Upper lobe of right lung (tissue), 1 donor: Measurements from ENCODE around the gene HTRA3. TPM values are rescaled to one million over a fixed set of nuclear protein-coding genes. Genes with fewer than 3 reads are reported as not detected.

Experiments used
- ATAC-seq: fragments of 200-7000 bp; cut with Tn5 transposase; one replicate; pipeline ENCODE4 v1.9.1; 2020; ENCODE audit warnings: mild to moderate bottlenecking, moderate library complexity
- DNase-seq: peaks from one replicate; pipeline ENCODE4 v3.0.0-alpha.2; 2020
- H3K27ac ChIP-seq: fragments of 200-600 bp; one replicate; pipeline ENCODE4 v1.8.0; 2022
- H3K27me3 ChIP-seq: fragments of 200-600 bp; one replicate; pipeline ENCODE4 v1.8.0; 2022; ENCODE audit warnings: mild to moderate bottlenecking
- H3K36me3 ChIP-seq: fragments of 200-600 bp; one replicate; pipeline ENCODE4 v1.8.0; 2022
- H3K4me1 ChIP-seq: fragments of 200-600 bp; one replicate; pipeline ENCODE4 v1.8.0; 2022
- H3K4me3 ChIP-seq: fragments of 200-600 bp; one replicate; pipeline ENCODE4 v1.8.0; 2022; ENCODE audit warnings: mild to moderate bottlenecking
- H3K9me3 ChIP-seq: fragments of 200-600 bp; one replicate; pipeline ENCODE4 v1.8.0; 2022
- intact Hi-C: fragments of 100-400 bp; cut with DNase I; formaldehyde crosslinking; loops from one replicate; pipeline ENCODE4 v1.11.0; 2022
- total RNA-seq: library from RNA; stranded (reverse); fragmentation: NEBNext Ultra II Directional; extraction: Animal tissue kit (Norgen Biotek cat#: 25700); gene quantifications from one replicate; pipeline ENCODE4 v1.2.1, GENCODE V29; 2021
- TF ChIP-seq, protein P1 (sequence below): fragments of 200-600 bp; IDR thresholded peaks from one replicate; pipeline ENCODE4 v1.8.0; 2022; ENCODE audit warnings: antibody characterized with exemption
- donor health status: DM: no; HTN: yes; CAD: no; lungs with severe emphysema.

HTRA3 gene
- total RNA-seq, 1 donor from 2014 or later = 25.0 TPM

DNA sequence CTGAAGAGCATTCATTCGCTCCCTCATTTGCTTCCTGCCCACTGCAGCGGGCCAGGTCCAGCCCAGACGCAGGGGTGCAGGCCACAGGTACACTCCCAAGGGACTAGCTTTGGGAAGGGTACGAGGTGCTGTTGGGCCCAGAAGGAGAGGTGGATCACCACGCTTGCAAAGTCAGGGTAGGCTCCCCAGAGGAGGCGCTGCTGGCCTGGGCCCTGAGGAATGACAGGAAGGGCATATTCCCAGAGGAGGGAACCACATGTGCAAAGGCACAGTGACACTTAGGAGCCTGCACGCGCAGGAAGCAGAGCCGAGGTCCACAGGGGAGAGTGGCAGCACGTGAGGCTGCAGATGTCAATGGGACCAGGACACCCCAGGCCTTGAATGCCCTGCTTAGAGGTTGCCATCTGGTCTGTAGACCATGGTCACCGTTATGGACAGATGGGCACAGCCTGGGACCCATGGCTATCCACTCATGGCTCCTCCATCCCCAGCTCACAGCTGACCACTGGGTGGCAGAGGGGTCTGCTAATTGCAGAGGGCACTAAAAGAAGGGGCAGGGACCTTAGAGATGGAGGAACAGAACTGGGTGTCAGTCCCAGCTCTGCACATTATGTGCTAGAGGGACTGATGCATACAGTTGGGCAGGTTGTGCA is 7.9 kb downstream of the HTRA3 start:
- no peaks in the 10 kb centered on the region for H3K36me3 ChIP-seq
- ATAC-seq (no peak), DNase-seq (peak; percentile 53)
- no peak overlapping the region for H3K27ac ChIP-seq
- intact Hi-C loops = no loop called here
- TF ChIP-seq, protein P1, sequence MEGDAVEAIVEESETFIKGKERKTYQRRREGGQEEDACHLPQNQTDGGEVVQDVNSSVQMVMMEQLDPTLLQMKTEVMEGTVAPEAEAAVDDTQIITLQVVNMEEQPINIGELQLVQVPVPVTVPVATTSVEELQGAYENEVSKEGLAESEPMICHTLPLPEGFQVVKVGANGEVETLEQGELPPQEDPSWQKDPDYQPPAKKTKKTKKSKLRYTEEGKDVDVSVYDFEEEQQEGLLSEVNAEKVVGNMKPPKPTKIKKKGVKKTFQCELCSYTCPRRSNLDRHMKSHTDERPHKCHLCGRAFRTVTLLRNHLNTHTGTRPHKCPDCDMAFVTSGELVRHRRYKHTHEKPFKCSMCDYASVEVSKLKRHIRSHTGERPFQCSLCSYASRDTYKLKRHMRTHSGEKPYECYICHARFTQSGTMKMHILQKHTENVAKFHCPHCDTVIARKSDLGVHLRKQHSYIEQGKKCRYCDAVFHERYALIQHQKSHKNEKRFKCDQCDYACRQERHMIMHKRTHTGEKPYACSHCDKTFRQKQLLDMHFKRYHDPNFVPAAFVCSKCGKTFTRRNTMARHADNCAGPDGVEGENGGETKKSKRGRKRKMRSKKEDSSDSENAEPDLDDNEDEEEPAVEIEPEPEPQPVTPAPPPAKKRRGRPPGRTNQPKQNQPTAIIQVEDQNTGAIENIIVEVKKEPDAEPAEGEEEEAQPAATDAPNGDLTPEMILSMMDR = no peak
- H3K27me3 ChIP-seq = no peaks in the 10 kb centered on the region
- H3K4me1 ChIP-seq = peaks cover 28% of the 10 kb centered on the region
- H3K4me3 ChIP-seq = no peak overlapping the region
- H3K9me3 ChIP-seq = no peaks in the 10 kb centered on the region

DNA sequence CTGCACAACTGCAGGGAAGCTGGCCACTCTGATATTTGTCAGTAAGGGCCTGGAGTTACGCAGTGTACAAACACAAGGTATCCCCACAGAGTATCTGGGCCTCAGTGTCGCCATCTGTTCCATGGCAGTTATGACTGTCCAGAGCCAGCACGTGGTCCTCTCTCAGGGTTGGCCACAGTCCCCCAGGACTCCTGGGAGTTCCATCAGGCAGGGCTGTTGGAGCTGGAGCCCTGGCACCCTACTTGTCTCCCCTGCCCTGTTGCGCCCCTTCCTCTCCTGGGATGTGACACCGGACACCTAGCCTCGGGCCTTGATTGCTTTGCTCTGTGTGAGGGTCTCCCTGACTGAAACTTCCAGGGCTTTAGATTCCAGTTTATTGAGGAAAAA is 8.4 kb downstream of the HTRA3 start:
- no peaks in the 10 kb centered on the region for H3K27me3 ChIP-seq
- H3K4me3 ChIP-seq = no peak overlapping the region
- DNase-seq = peak; percentile 57

DNA sequence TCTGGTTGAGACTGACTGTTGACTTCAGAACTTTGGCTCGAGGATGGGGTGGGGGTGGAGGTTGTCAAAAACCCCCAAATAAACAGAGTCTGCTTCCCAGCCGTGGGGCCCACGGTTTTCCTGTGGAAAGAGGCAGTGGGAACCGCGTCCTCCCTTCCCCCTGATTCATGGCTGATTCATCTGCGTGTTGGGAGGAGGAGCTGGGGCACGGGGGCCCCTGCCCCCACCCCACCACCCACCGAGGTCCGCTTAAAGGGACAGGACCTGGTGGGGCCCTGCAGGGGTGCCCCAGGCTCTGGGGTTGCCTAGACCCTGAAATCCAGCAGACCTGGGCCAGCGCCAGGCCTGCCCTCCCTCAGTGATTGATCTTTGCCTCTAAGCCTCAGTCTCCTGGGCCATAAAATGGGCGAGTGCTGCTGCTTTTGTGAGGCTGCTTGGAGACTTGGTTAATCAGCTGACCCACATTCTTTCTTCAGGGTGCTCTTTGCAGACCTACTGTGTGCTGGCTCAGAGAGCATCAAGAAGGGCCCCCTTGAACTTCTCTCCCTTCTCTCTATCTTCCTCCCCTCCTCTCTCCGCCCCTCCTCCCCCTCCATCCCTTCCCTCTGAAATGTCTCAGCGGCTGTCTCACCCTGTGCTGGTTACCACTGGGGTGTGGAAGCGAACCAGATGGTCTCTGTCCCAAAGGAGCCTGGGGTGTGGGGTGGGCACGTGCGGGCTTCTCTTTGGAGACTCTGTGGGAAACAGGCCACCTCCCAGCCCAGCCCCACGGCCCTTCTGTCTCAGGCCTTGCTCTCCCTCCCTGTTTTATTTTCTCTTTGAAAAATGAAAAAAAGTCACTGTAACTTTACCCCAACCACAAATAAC is 9.1 kb downstream of the HTRA3 start:
- ATAC-seq (no peak), DNase-seq (peak; percentile 53)
- no peaks in the 10 kb centered on the region for H3K27me3 ChIP-seq
- H3K27ac ChIP-seq = no peak overlapping the region
- no peaks in the 10 kb centered on the region for H3K9me3 ChIP-seq
- no peak overlapping the region for H3K4me3 ChIP-seq
- TF ChIP-seq, protein P1 = no peak
- intact Hi-C loops = no loop called here
- no peaks in the 10 kb centered on the region for H3K36me3 ChIP-seq
- peaks cover 21% of the 10 kb centered on the region for H3K4me1 ChIP-seq

More for the DNA sequence above, 8.4 kb downstream of the HTRA3 start:
- H3K36me3 ChIP-seq = no peaks in the 10 kb centered on the region
- no peak for ATAC-seq
- H3K27ac ChIP-seq = no peak overlapping the region
- peaks cover 23% of the 10 kb centered on the region for H3K4me1 ChIP-seq
- intact Hi-C loops = no loop called here
- TF ChIP-seq, protein P1 = no peak
- no peaks in the 10 kb centered on the region for H3K9me3 ChIP-seq

DNA sequence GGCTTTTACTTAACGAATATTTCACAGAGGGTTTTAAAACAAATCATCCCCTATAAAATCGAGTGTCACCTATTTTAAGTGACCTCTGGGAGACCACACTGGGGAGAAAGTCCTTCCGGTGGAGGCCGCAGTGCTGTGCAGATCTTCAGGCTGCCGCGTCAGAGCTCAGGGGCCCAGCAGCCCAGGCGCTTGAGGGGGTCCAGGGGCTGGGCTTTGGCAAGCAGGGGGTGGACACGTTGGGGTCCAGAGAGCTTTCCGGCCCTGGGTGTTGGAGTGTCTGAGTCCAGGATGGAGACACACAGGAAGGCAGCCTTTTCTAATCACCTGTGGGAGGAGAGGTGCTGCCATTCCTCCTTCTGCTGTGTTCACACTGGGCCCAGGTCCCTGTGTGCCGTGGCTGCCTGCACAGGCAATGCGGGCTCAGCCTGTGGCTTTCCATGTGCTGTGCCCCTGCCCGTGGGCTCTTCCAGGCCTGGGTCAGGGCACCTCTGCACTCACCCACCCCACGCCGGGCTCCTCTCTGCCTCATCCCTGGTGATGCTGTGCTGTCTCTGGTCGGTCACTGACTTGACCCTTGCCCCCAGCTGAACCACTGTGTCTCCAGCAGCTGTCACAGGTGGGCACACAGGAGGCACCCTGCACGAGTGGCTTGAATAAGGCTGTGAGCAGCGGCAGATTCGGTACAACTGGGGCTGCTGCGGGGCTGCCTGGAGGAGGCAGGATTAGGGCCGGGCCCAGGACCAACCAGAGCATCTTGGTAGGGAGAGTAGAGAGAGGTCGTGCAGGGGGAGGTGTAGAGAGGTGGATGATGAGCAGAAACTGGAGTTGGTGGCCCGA is 10.0 kb downstream of the HTRA3 start:
- Histone ChIP-seq H3K36me3 (no peaks in the 10 kb centered on the region), H3K27ac (no peak overlapping the region), H3K4me1 (peaks cover 21% of the 10 kb centered on the region), H3K4me3 (no peak overlapping the region), H3K9me3 (no peaks in the 10 kb centered on the region), H3K27me3 (no peaks in the 10 kb centered on the region)
- ATAC-seq (no peak), DNase-seq (no peak)
- intact Hi-C loops = no loop called here
- TF ChIP-seq, protein P1 = no peak

DNA sequence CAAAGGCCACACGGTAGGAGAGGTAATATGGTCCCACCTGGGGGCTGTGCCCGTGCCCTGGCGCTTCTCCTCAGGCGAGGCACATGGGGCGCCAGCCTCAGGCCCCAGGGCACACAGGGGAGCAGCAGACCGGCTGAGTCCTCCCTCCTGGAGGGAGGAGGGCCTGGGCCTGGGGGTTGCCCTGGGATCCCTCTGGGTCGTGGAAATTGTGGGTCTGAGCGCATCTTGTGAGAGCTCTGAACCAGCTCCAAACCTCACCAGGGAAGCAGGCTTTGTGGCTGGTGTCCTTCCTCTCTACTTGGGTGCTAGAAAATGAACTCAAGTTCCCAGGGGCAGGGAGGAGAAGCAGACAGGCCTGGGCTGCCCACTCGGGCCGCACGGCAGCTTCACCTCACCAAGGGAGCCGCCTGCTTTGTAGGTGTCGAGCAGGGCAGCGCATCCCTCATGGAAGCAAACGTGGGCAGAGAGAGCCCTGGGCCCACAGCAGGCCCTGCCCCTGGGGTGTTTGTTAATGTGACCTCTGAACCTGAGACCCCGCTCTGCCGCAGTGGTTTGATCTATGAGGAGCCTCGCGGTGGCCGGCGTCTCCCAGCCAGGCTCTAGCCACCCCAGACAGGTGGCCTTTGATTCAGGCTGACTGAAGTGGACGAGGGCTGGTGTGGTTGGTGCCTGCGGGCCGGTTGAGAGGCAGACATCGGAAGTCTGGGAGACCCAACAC is 10.8 kb downstream of the HTRA3 start:
- peaks cover 19% of the 10 kb centered on the region for H3K4me1 ChIP-seq
- H3K36me3 ChIP-seq = no peaks in the 10 kb centered on the region
- H3K4me3 ChIP-seq = no peak overlapping the region
- intact Hi-C loops = no loop called here
- ATAC-seq (no peak), DNase-seq (no peak)
- no peaks in the 10 kb centered on the region for H3K9me3 ChIP-seq
- no peak overlapping the region for H3K27ac ChIP-seq
- TF ChIP-seq, protein P1 = no peak
- H3K27me3 ChIP-seq = no peaks in the 10 kb centered on the region
